ENCODE data around the gene DUX4.
"Not testable (repeated sequence)": the region's sequence is repeated elsewhere in the genome, so short reads cannot be mapped to it uniquely, and the experiment has no call there.

DUX4 gene

GRCh38 chr4:190173428-190173827 is at the start of gene DUX4:
Gene DUX4 (plus strand): TSS chr4:190173774. CDS start chr4:190173774, 0 bp downstream.
- DNase-seq: not testable (repeated sequence)

GRCh38 chr4:190175436-190175835 is 1.9 kb downstream of the DUX4 start:
- DNase-seq: not testable (repeated sequence)

GRCh38 chr4:190177727-190178605 is 4.4 kb downstream of the DUX4 start:
- DNase-seq: peak in 1 of 2 donors; percentile 4

GRCh38 chr4:190178606-190178990 is 5.0 kb downstream of the DUX4 start:
- not testable (repeated sequence) for DNase-seq

GRCh38 chr4:190179030-190179739 is 5.6 kb downstream of the DUX4 start:
- not testable (repeated sequence) for DNase-seq

- not testable (repeated sequence) for DNase-seq
Measured at GRCh38 chr4:190179740-190180094, 6.1 kb downstream of the DUX4 start.

- not testable (repeated sequence) for DNase-seq
Measured at GRCh38 chr4:190180947-190181346, 7.4 kb downstream of the DUX4 start.

- peak in 1 of 2 donors; percentile 11 for DNase-seq
Measured at GRCh38 chr4:190181481-190182100, 8.0 kb downstream of the DUX4 start.

- DNase-seq: not testable (repeated sequence)
Measured at GRCh38 chr4:190203510-190203909, 29.9 kb downstream of the DUX4 start.
